Glutamatergic neuron (in vitro differentiated cells): ENCODE data around the gene ADAP1. TPM values are rescaled to one million over a fixed set of nuclear protein-coding genes. Genes with fewer than 3 reads are reported as not detected.

Experiments used
- DNase-seq: peaks from one replicate; pipeline ENCODE4 v3.0.0; 2022
- H3K27ac Mint-ChIP-seq: one replicate; pipeline ENCODE4 v1.8.0; 2020; ENCODE audit warnings: mild to moderate bottlenecking, mixed read lengths, inconsistent platforms; ENCODE audit not compliant: unreplicated experiment
- H3K27me3 Mint-ChIP-seq: one replicate; pipeline ENCODE4 v1.8.0; 2020; ENCODE audit warnings: mild to moderate bottlenecking, moderate library complexity, mixed read lengths, inconsistent platforms; ENCODE audit not compliant: unreplicated experiment
- H3K36me3 Mint-ChIP-seq: one replicate; pipeline ENCODE4 v1.8.0; 2020; ENCODE audit warnings: mild to moderate bottlenecking, mixed read lengths, inconsistent platforms; ENCODE audit not compliant: unreplicated experiment
- H3K4me1 Mint-ChIP-seq: one replicate; pipeline ENCODE4 v1.8.0; 2020; ENCODE audit warnings: mild to moderate bottlenecking, low read depth, mixed read lengths, inconsistent platforms; ENCODE audit not compliant: unreplicated experiment
- H3K4me3 Mint-ChIP-seq: one replicate; pipeline ENCODE4 v1.8.0; 2020; ENCODE audit warnings: mild to moderate bottlenecking, mixed read lengths, inconsistent platforms; ENCODE audit not compliant: unreplicated experiment
- H3K9me3 Mint-ChIP-seq: one replicate; pipeline ENCODE4 v1.8.0; 2020; ENCODE audit warnings: mild to moderate bottlenecking, moderate library complexity, mixed read lengths, inconsistent platforms; ENCODE audit not compliant: unreplicated experiment
- total RNA-seq: library from RNA; stranded (reverse); fragmentation: NEBNext Ultra II Directional; extraction: Animal tissue kit (Norgen Biotek cat#: 25700); gene quantifications from one replicate; pipeline ENCODE4 v1.2.1, GENCODE V29; 2021; ENCODE audit not compliant: unreplicated experiment
- TF ChIP-seq, protein P1 (sequence below): fragments of 200-600 bp; sonication (generic); IDR thresholded peaks from one replicate; pipeline ENCODE4 v1.5.0; 2021; ENCODE audit not compliant: partially characterized antibody, unreplicated experiment

The ADAP1 gene
- total RNA-seq, 1 donor from 2014 or later: 61.1 TPM

DNA sequence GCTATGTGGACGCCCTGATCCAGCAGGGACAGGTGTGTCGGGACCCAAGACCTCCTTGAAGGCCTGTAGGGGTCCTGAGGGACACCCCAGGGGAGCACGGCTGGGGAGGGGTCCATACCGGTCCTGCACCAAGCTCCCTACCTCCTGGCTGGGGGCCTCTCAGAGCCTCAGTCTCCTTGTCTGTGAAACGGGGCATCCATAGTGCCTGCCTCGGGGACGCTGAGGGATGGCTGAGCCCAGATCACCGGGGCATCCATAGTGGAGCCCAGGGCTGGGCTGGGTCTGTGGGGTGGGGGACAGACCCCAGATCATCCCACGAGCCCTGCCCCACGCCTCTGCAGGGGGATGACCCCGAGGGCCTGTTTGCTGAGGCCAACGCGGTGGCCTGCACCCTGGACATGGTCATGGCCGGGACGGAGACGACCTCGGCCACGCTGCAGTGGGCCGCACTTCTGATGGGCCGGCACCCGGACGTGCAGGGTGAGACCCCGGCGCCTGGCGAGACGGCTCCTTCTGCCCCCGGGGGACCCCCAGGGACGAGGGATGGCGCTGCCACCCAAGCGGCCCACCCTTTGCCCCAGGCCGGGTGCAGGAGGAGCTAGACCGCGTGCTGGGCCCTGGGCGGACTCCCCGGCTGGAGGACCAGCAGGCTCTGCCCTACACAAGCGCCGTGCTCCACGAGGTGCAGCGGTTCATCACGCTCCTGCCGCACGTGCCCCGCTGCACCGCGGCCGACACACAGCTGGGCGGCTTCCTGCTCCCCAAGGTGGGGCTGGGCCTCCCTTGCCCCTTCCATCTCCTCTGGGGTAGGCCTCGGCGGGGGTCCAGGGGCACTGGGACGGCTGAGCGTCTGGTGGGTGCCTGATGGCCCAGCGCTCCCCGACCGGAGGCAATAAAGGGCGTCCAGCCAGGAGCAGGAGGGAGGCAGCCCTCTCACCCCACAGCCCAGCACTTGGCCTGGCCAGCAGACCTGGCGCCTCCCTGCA, 32.6 kb upstream of the ADAP1 start:
- H3K4me3 Mint-ChIP-seq: no peak overlapping the region
- peaks cover 11% of the 10 kb centered on the region for H3K27me3 Mint-ChIP-seq
- peaks cover 7% of the 10 kb centered on the region for H3K9me3 Mint-ChIP-seq
- TF ChIP-seq, protein P1, sequence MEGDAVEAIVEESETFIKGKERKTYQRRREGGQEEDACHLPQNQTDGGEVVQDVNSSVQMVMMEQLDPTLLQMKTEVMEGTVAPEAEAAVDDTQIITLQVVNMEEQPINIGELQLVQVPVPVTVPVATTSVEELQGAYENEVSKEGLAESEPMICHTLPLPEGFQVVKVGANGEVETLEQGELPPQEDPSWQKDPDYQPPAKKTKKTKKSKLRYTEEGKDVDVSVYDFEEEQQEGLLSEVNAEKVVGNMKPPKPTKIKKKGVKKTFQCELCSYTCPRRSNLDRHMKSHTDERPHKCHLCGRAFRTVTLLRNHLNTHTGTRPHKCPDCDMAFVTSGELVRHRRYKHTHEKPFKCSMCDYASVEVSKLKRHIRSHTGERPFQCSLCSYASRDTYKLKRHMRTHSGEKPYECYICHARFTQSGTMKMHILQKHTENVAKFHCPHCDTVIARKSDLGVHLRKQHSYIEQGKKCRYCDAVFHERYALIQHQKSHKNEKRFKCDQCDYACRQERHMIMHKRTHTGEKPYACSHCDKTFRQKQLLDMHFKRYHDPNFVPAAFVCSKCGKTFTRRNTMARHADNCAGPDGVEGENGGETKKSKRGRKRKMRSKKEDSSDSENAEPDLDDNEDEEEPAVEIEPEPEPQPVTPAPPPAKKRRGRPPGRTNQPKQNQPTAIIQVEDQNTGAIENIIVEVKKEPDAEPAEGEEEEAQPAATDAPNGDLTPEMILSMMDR: no peak
- no peaks in the 10 kb centered on the region for H3K36me3 Mint-ChIP-seq
- no peak for DNase-seq
- no peak overlapping the region for H3K27ac Mint-ChIP-seq
- peaks cover 2% of the 10 kb centered on the region for H3K4me1 Mint-ChIP-seq

DNA sequence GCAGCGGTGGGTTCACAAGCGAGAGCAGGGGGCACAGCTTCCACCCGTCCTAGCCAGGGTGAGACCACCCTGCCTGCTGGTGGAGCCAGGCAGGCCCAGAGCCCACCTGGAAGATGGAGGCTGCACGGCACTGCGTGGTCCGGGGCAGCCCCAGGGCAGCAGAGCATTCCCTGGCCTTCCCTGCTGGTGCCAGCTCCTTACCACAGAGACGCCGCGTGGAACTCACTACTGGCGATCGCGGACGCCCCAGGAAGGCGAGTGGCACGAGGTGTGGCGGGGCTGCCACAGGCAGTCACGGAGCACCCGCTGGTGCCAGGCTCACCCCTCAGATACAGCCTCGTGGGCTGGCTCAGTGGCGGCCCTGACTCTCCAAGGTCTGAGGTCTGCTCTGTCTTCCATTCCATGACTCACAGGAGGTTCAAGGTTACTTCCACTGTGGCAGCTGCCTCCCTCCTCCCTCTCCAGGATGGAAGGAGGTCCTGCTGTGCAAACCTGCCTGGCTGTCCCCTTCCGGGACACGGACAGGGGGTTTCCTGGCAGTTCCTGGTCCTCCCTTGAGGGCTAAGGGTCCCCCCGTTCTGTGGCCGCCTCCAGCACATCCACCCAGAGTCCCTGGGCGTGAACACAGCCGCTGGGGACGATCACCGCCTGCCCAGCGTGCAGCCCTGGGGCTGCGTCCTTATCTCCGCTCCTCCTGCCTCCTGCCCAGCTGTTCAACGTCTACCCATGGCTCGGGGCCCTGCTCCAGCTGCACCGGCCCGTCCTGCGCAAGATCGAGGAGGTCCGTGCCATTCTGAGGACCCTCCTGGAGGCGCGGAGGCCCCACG, 31.6 kb upstream of the ADAP1 start:
- H3K9me3 Mint-ChIP-seq: peaks cover 11% of the 10 kb centered on the region
- H3K4me3 Mint-ChIP-seq: no peak overlapping the region
- TF ChIP-seq, protein P1: no peak
- peaks cover 15% of the 10 kb centered on the region for H3K27me3 Mint-ChIP-seq
- no peaks in the 10 kb centered on the region for H3K36me3 Mint-ChIP-seq
- no peak for DNase-seq
- H3K27ac Mint-ChIP-seq: no peak overlapping the region
- H3K4me1 Mint-ChIP-seq: no peaks in the 10 kb centered on the region

DNA sequence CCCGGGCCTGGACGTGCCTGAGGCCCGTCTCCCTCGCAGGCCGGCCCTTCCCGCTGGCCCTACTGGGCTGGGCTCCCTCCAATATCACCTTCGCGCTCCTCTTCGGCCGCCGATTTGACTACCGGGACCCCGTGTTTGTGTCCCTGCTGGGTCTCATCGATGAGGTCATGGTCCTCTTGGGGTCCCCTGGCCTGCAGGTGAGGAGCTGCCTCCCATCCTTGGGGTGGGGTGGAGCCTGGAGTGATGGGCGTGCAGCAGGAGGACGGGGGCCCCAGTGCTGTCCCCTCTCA, 30.6 kb upstream of the ADAP1 start:
- TF ChIP-seq, protein P1: no peak
- Mint-ChIP-seq H3K27ac (no peak overlapping the region), H3K9me3 (peaks cover 11% of the 10 kb centered on the region), H3K4me3 (no peak overlapping the region), H3K4me1 (peaks cover 3% of the 10 kb centered on the region), H3K36me3 (no peaks in the 10 kb centered on the region), H3K27me3 (peaks cover 18% of the 10 kb centered on the region)
- DNase-seq: no peak

- Mint-ChIP-seq H3K4me1 (peaks cover 3% of the 10 kb centered on the region), H3K27me3 (peaks cover 16% of the 10 kb centered on the region), H3K27ac (no peak overlapping the region), H3K4me3 (no peak overlapping the region), H3K9me3 (peaks cover 11% of the 10 kb centered on the region), H3K36me3 (no peaks in the 10 kb centered on the region)
- DNase-seq: no peak
- TF ChIP-seq, protein P1: no peak
Measured at GRCh38 chr7:984361-985126, 30.1 kb upstream of the ADAP1 start.
